ENCODE measurements around the gene SERPINB3.

The SERPINB3 gene

DNA sequence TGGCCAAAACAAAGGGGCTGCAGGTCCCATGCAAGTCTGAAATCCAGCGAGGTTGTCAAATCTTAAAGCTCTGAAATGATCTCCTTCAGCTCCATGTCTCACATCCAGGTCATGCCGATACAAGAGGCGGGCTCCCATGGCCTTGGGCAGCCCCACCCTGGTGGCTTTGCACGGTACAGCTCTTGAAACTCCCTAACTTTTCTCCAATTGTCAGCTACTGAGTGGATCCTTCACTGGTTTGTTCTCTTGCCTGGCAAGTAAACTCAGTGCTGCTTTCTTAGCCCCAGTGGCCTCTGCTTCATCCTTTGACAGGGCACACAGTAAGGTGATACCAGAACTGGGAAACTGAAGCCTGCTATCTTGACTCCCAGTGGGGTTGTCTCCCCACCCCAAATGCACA lies 48.3 kb downstream of the SERPINB3 start:
- no peaks in the 10 kb centered on the region for H3K36me3 ChIP-seq (ENCODE audit: control insufficient read depth, low read length)
- H4K20me1 ChIP-seq (ENCODE audit: control insufficient read depth, insufficient read depth, low read depth, low read length): no peaks in the 10 kb centered on the region
- no peaks in the 10 kb centered on the region for H3K9me2 ChIP-seq (replicated peaks; ENCODE audit: control insufficient read depth, low read length)
- no peaks in the 10 kb centered on the region for H3K9me3 ChIP-seq (ENCODE audit: control insufficient read depth, insufficient read depth, low read length)
- H3K27ac ChIP-seq (ENCODE audit: low read depth, low read length): no peak overlapping the region
- H3F3A ChIP-seq (ENCODE audit: control insufficient read depth, insufficient read depth): no peaks in the 10 kb centered on the region
- H3K4me3 ChIP-seq (ENCODE audit: low read length): no peak overlapping the region
- no peaks in the 10 kb centered on the region for H3K79me2 ChIP-seq (ENCODE audit: control insufficient read depth, low read length)
- TF ChIP-seq, protein P1, sequence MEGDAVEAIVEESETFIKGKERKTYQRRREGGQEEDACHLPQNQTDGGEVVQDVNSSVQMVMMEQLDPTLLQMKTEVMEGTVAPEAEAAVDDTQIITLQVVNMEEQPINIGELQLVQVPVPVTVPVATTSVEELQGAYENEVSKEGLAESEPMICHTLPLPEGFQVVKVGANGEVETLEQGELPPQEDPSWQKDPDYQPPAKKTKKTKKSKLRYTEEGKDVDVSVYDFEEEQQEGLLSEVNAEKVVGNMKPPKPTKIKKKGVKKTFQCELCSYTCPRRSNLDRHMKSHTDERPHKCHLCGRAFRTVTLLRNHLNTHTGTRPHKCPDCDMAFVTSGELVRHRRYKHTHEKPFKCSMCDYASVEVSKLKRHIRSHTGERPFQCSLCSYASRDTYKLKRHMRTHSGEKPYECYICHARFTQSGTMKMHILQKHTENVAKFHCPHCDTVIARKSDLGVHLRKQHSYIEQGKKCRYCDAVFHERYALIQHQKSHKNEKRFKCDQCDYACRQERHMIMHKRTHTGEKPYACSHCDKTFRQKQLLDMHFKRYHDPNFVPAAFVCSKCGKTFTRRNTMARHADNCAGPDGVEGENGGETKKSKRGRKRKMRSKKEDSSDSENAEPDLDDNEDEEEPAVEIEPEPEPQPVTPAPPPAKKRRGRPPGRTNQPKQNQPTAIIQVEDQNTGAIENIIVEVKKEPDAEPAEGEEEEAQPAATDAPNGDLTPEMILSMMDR (IDR thresholded peaks at IDR 0.05; ENCODE audit: low read depth, low read length, poor library complexity, severe bottlenecking): no peak
- no peaks in the 10 kb centered on the region for H3K4me1 ChIP-seq (ENCODE audit: control insufficient read depth, low read length)
- H3K27me3 ChIP-seq (ENCODE audit: control insufficient read depth, low read length): no peaks in the 10 kb centered on the region
- H3K4me2 ChIP-seq (ENCODE audit: low read length): no peak overlapping the region

DNA sequence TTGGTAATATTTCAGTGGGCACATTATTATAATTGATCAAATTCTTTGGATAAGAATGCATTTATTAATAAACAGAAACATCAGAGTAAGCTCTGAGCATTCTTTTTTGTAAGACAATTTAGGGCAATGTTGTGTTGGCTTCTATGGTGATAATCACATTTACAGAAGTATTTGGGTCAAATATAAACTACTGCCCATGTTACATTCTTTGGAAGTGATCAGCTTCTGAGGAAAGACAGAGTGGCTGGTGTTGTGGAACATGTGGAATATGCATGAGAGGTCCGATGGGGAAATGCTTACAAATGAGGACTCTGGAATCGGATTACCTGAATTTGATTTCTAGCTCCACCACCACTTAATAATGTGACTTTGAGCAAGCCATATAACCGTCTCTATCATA lies 55.2 kb downstream of the SERPINB3 start:
- no peak overlapping the region for H3K4me2 ChIP-seq (ENCODE audit: low read length)
- H3K9me2 ChIP-seq (replicated peaks; ENCODE audit: control insufficient read depth, low read length): no peaks in the 10 kb centered on the region
- no peak for TF ChIP-seq EZH2phosphoT487 (IDR thresholded peaks at IDR 0.05; ENCODE audit: borderline replicate concordance, low read length)
- TF ChIP-seq, protein P1 (IDR thresholded peaks at IDR 0.05; ENCODE audit: low read depth, low read length, poor library complexity, severe bottlenecking): no peak
- no peaks in the 10 kb centered on the region for H3K9me3 ChIP-seq (ENCODE audit: control insufficient read depth, insufficient read depth, low read length)
- H3K79me2 ChIP-seq (ENCODE audit: control insufficient read depth, low read length): no peaks in the 10 kb centered on the region
- H3K36me3 ChIP-seq (ENCODE audit: control insufficient read depth, low read length): no peaks in the 10 kb centered on the region
- no peaks in the 10 kb centered on the region for H3K27me3 ChIP-seq (ENCODE audit: control insufficient read depth, low read length)
- H3K4me3 ChIP-seq (ENCODE audit: low read length): no peak overlapping the region
- no peaks in the 10 kb centered on the region for H3K4me1 ChIP-seq (ENCODE audit: control insufficient read depth, low read length)
- H3K27ac ChIP-seq (ENCODE audit: low read depth, low read length): no peak overlapping the region
- no peaks in the 10 kb centered on the region for H3F3A ChIP-seq (ENCODE audit: control insufficient read depth, insufficient read depth)
- H4K20me1 ChIP-seq (ENCODE audit: control insufficient read depth, insufficient read depth, low read depth, low read length): no peaks in the 10 kb centered on the region
